GM23338 (cell line): Measurements from ENCODE around the gene TNNT2.

Experiments
- EZH2 ChIP-seq: fragments of 200-600 bp; sonication (generic); IDR thresholded peaks from one replicate; pipeline ENCODE4 v1.8.0; 2017; ENCODE audit warnings: antibody characterized with exemption, mild to moderate bottlenecking, low read depth; ENCODE audit not compliant: unreplicated experiment
- EZH2phosphoT487 ChIP-seq: fragments of 200-600 bp; sonication (generic); IDR thresholded peaks from one replicate; pipeline ENCODE4 v1.8.1; 2018; ENCODE audit warnings: antibody characterized with exemption; ENCODE audit not compliant: unreplicated experiment
- JUNB ChIP-seq: IDR thresholded peaks from one replicate; pipeline ENCODE4 v1.6.1; 2016; ENCODE audit warnings: antibody characterized with exemption; ENCODE audit not compliant: unreplicated experiment
- NANOG ChIP-seq: IDR thresholded peaks from 2 replicates; pipeline ENCODE4 v1.6.1; 2016; ENCODE audit warnings: antibody characterized with exemption, borderline replicate concordance
- POLR2AphosphoS5 ChIP-seq: IDR thresholded peaks from 2 replicates; pipeline ENCODE4 v1.6.1; 2016; ENCODE audit warnings: antibody characterized with exemption, low read depth
- REST ChIP-seq: IDR thresholded peaks from one replicate; pipeline ENCODE4 v1.6.1; 2018; ENCODE audit warnings: antibody characterized with exemption; ENCODE audit not compliant: unreplicated experiment
- STAT1 ChIP-seq: IDR thresholded peaks from one replicate; pipeline ENCODE4 v1.6.1; 2016; ENCODE audit warnings: antibody characterized with exemption; ENCODE audit not compliant: unreplicated experiment
- ZNF114 ChIP-seq: fragments of 250-450 bp; sonication (Bioruptor Pico); IDR thresholded peaks from 2 replicates; pipeline ENCODE4 v1.5.0; 2020; ENCODE audit warnings: mild to moderate bottlenecking, moderate library complexity
- ZNF331 ChIP-seq: fragments of 250-450 bp; sonication (Bioruptor Pico); IDR thresholded peaks from 2 replicates; pipeline ENCODE4 v1.5.0; 2020; ENCODE audit warnings: low read depth, mild to moderate bottlenecking, moderate library complexity
- ZNF462 ChIP-seq: fragments of 250-450 bp; sonication (Bioruptor Pico); IDR thresholded peaks from 2 replicates; pipeline ENCODE4 v1.5.0; 2020; ENCODE audit warnings: mild to moderate bottlenecking, moderate library complexity
- TF ChIP-seq, protein P1 (sequence below), 2 experiments: fragments of 200-600 bp in 1 of 2; sonication (generic) in 1 of 2; conservative IDR thresholded peaks; 2 replicates each; pipeline versions ENCODE4 v1.5.1 to v1.6.1; 2016 to 2017; ENCODE audit warnings: antibody characterized with exemption in 2 of 2, low read depth in 2 of 2, mild to moderate bottlenecking in 2 of 2, moderate library complexity in 1 of 2
- TF ChIP-seq, protein P2 (sequence below): IDR thresholded peaks from 2 replicates; pipeline ENCODE4 v1.6.1; 2016; ENCODE audit warnings: antibody characterized with exemption

DNA sequence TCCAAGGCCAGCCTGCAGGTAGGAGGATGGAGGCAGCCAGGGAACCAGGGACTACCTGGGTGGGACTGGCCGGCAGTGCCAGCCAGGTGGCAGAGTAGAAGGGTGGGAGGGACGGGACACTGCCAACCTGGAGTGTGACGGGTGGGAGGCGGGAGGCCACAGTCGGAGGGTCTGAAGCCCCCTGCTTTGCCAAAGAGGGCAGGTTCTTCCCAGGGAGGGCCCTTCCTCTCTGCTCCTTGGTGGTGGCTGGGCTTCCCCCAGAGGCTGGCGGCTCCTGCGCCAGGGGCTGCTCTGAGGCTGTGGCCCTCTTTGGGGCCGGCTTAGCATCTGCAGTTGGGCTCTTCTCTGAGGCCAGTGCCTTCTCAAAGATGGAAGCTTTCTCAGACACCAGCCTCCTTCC, 8.7 kb upstream of the TNNT2 start:
- TF ChIP-seq, protein P1, sequence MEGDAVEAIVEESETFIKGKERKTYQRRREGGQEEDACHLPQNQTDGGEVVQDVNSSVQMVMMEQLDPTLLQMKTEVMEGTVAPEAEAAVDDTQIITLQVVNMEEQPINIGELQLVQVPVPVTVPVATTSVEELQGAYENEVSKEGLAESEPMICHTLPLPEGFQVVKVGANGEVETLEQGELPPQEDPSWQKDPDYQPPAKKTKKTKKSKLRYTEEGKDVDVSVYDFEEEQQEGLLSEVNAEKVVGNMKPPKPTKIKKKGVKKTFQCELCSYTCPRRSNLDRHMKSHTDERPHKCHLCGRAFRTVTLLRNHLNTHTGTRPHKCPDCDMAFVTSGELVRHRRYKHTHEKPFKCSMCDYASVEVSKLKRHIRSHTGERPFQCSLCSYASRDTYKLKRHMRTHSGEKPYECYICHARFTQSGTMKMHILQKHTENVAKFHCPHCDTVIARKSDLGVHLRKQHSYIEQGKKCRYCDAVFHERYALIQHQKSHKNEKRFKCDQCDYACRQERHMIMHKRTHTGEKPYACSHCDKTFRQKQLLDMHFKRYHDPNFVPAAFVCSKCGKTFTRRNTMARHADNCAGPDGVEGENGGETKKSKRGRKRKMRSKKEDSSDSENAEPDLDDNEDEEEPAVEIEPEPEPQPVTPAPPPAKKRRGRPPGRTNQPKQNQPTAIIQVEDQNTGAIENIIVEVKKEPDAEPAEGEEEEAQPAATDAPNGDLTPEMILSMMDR (conservative IDR thresholded peaks at IDR 0.05; ENCODE audit: low read depth in 2 of 2): no peak
- no peak for TF ChIP-seq STAT1
- TF ChIP-seq POLR2AphosphoS5: no peak
- TF ChIP-seq EZH2: no peak
- TF ChIP-seq REST: no peak
- no peak for TF ChIP-seq ZNF462 (CRISPR knock-in tag)
- no peak for TF ChIP-seq NANOG
- TF ChIP-seq EZH2phosphoT487: no peak
- TF ChIP-seq ZNF114 (CRISPR knock-in tag): no peak
- no peak for TF ChIP-seq JUNB
- TF ChIP-seq ZNF331: no peak
- TF ChIP-seq, protein P2, sequence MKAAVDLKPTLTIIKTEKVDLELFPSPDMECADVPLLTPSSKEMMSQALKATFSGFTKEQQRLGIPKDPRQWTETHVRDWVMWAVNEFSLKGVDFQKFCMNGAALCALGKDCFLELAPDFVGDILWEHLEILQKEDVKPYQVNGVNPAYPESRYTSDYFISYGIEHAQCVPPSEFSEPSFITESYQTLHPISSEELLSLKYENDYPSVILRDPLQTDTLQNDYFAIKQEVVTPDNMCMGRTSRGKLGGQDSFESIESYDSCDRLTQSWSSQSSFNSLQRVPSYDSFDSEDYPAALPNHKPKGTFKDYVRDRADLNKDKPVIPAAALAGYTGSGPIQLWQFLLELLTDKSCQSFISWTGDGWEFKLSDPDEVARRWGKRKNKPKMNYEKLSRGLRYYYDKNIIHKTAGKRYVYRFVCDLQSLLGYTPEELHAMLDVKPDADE: no peak
